VCaP (cell line): ENCODE data around the gene SETD4.

ENCODE experiments used
- H3K27ac ChIP-seq: fragments of 450-650 bp; 2 replicates; pipeline ENCODE4 v1.5.1; 2017
- CTCF ChIP-seq: fragments of 450-650 bp; conservative IDR thresholded peaks from 2 replicates; pipeline ENCODE4 v1.5.1; 2017; ENCODE audit warnings: mild to moderate bottlenecking, moderate library complexity

Gene SETD4

GRCh38 chr21:36030581-36031189, 29.6 kb downstream of the SETD4 start:
- no peak for TF ChIP-seq CTCF
- H3K27ac ChIP-seq, result peak overlapping the region; percentile 46

GRCh38 chr21:36029309-36029708, 31.0 kb downstream of the SETD4 start:
- TF ChIP-seq CTCF, result no peak
- no peak overlapping the region for H3K27ac ChIP-seq

GRCh38 chr21:36028127-36029069, 31.9 kb downstream of the SETD4 start:
- no peak overlapping the region for H3K27ac ChIP-seq
- TF ChIP-seq CTCF, result peak; percentile 100

GRCh38 chr21:36027347-36027746, 33.0 kb downstream of the SETD4 start:
- no peak overlapping the region for H3K27ac ChIP-seq
- TF ChIP-seq CTCF, result no peak

- H3K27ac ChIP-seq, result no peak overlapping the region
- TF ChIP-seq CTCF, result no peak
Observed at GRCh38 chr21:36024782-36025181, 35.5 kb downstream of the SETD4 start.

GRCh38 chr21:36023092-36023480, 37.2 kb downstream of the SETD4 start:
- no peak for TF ChIP-seq CTCF
- H3K27ac ChIP-seq, result no peak overlapping the region

- TF ChIP-seq CTCF, result no peak
- no peak overlapping the region for H3K27ac ChIP-seq
Observed at GRCh38 chr21:36022427-36023091, 37.8 kb downstream of the SETD4 start.
